ENCODE measurements around the gene ARSI. TPM values are rescaled to one million over a fixed set of nuclear protein-coding genes. Genes with fewer than 3 reads are reported as not detected.

Gene ARSI
- total and polyA plus RNA-seq, 2 of the 13 experiments (the other 11 are each of a cell fraction or from before 2014, with no cell fraction given) = 4.2 to 33.9 TPM

- no peak overlapping the region for H3K4me2 ChIP-seq (ENCODE audit: low read depth, low read length)
- H3K27me3 ChIP-seq (ENCODE audit: control insufficient read depth in 1 of 2, insufficient read depth in 2 of 2, low read length in 2 of 2) = peaks cover 2 to 6% of the 10 kb centered on the region in 2 experiments; a peak in 2 of 5 replicates
- H3K9me3 ChIP-seq (ENCODE audit: low read length) = no peaks in the 10 kb centered on the region
- intact Hi-C loops (cut with micrococcal nuclease; ENCODE audit: unreplicated experiment) (no loop called here), in situ Hi-C loops (cut with HindIII; ENCODE audit: extremely low pct_ligation_motif_present, low pct_unique_long_range_greater_than_20kb) (no loop called here)
- peaks cover 37% of the 10 kb centered on the region for H3K4me1 ChIP-seq (ENCODE audit: insufficient read depth, low read length)
- FAIRE-seq (no peak), DNase-seq (ENCODE audit: low spot score) (no peak), ATAC-seq (no peak)
- ChIA-PET POLR2A (no interaction called here), CTCF (ENCODE audit: low intra/inter-chr PET ratio, low total read pairs) (no interaction called here)
- BruUV-seq (replicated peaks) = no TSS peak
- 48% methylated on average over 3 of the region's 5 CpGs for WGBS (ENCODE audit: low lambda C conversion rate)
- H3K36me3 ChIP-seq (replicated peaks in 1 of 2; ENCODE audit: control insufficient read depth in 1 of 2, insufficient read depth in 2 of 2, low read length in 2 of 2) = no peaks in the 10 kb centered on the region
- H3K79me2 ChIP-seq (ENCODE audit: insufficient read depth, low read length) = no peaks in the 10 kb centered on the region
- H3K4me3 ChIP-seq (replicated peaks in 1 of 3; ENCODE audit: insufficient read depth in 1 of 3, low read depth in 2 of 3, low read length in 3 of 3) = no peak overlapping the region
- H3K9ac ChIP-seq (ENCODE audit: insufficient read depth, low read depth, low read length) = no peak overlapping the region
- no peak for TF ChIP-seq ZNF704 (CRISPR knock-in tag; IDR thresholded peaks at IDR 0.05; ENCODE audit: borderline replicate concordance)
- TF ChIP-seq BRD4 (CRISPR knock-in tag; IDR thresholded peaks at IDR 0.05) = no peak
- TF ChIP-seq ZNF552 (CRISPR knock-in tag; IDR thresholded peaks at IDR 0.05; ENCODE audit: borderline replicate concordance) = no peak
- TF ChIP-seq, protein P1, sequence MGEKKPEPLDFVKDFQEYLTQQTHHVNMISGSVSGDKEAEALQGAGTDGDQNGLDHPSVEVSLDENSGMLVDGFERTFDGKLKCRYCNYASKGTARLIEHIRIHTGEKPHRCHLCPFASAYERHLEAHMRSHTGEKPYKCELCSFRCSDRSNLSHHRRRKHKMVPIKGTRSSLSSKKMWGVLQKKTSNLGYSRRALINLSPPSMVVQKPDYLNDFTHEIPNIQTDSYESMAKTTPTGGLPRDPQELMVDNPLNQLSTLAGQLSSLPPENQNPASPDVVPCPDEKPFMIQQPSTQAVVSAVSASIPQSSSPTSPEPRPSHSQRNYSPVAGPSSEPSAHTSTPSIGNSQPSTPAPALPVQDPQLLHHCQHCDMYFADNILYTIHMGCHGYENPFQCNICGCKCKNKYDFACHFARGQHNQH (CRISPR knock-in tag; IDR thresholded peaks at IDR 0.05) = no peak
- no peak for TF ChIP-seq ZNF230 (CRISPR knock-in tag; IDR thresholded peaks at IDR 0.05)
- TF ChIP-seq, protein P2, sequence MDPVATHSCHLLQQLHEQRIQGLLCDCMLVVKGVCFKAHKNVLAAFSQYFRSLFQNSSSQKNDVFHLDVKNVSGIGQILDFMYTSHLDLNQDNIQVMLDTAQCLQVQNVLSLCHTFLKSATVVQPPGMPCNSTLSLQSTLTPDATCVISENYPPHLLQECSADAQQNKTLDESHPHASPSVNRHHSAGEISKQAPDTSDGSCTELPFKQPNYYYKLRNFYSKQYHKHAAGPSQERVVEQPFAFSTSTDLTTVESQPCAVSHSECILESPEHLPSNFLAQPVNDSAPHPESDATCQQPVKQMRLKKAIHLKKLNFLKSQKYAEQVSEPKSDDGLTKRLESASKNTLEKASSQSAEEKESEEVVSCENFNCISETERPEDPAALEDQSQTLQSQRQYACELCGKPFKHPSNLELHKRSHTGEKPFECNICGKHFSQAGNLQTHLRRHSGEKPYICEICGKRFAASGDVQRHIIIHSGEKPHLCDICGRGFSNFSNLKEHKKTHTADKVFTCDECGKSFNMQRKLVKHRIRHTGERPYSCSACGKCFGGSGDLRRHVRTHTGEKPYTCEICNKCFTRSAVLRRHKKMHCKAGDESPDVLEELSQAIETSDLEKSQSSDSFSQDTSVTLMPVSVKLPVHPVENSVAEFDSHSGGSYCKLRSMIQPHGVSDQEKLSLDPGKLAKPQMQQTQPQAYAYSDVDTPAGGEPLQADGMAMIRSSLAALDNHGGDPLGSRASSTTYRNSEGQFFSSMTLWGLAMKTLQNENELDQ (CRISPR knock-in tag; IDR thresholded peaks at IDR 0.05; ENCODE audit: borderline replicate concordance) = no peak
- no peak overlapping the region for H3K27ac ChIP-seq (ENCODE audit: extremely low read length, insufficient read depth, low read length)
- no peak overlapping the region for H2AFZ ChIP-seq (ENCODE audit: low read length)
- H4K20me1 ChIP-seq (ENCODE audit: insufficient read depth, low read length) = no peaks in the 10 kb centered on the region
Observed at GRCh38 chr5:150342583-150342982, 39.9 kb upstream of the ARSI start.
